ENCODE results near the gene SPON2.

The SPON2 gene

GRCh38 chr4:1208970-1209704, 36.8 kb upstream of the SPON2 start:
- DNase-seq (ENCODE audit: extremely low read depth in 1 of 2, low read depth in 1 of 2) = no peak

- DNase-seq (ENCODE audit: extremely low read depth in 1 of 2, low read depth in 1 of 2) = no peak
These were observed 36.0 kb upstream of the SPON2 start for GRCh38 chr4:1208266-1208961.

GRCh38 chr4:1207603-1208265, 35.4 kb upstream of the SPON2 start:
- DNase-seq (ENCODE audit: extremely low read depth in 1 of 2, low read depth in 1 of 2) = no peak

GRCh38 chr4:1207157-1207470, 34.7 kb upstream of the SPON2 start:
- no peak for DNase-seq (ENCODE audit: extremely low read depth in 1 of 2, low read depth in 1 of 2)

DNA sequence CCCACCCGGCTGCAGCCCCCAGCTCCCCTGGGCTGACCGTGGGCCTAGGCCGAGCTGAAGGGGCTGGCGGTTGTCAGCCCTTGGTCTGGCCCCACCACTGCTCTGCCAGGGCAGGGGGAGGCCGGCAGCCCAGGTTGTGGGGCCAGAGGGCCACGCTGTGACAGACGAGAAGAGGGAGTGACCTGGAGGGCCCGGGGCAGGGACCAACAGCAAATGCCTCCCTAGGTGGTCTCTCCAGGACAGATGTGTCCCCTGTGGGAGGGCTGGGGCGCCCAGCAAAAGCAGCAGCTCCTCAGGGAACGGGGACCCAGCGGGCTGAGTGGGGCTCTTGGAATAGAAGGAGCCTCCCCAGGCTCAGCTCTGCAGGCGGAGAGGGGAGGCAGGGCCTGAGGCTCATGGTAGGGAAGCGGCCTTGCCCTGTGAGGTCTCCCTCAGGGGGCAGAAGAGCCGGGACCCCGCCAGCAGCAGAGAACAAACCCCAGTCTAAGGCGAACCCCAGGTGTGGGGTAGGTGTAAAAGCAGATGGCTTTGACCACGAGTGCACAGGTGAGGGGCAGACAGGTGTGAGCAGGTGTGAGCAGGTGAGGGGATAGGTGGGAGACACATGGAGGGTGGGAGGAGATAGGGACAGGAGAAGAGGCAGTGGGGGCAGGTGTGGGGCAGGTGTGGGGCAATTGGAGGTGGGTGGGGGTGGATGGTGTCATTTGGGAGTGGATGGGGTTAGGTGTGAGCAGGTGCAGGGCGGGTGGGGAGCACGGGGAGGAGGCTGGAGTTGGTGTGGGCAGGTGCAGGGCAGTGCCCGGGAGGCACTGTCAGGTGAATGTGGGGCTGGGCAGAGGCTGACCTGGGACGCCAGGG, 34.1 kb upstream of the SPON2 start:
- no peak for DNase-seq (ENCODE audit: extremely low read depth in 1 of 2, low read depth in 1 of 2)

- no peak for DNase-seq (ENCODE audit: extremely low read depth in 1 of 2, low read depth in 1 of 2)
These were observed 33.4 kb upstream of the SPON2 start for GRCh38 chr4:1205586-1206298.

GRCh38 chr4:1204828-1205585, 32.6 kb upstream of the SPON2 start:
- no peak for DNase-seq (ENCODE audit: extremely low read depth in 1 of 2, low read depth in 1 of 2)

- no peak for DNase-seq (ENCODE audit: extremely low read depth in 1 of 2, low read depth in 1 of 2)
These were observed 32.0 kb upstream of the SPON2 start for GRCh38 chr4:1204286-1204827.

GRCh38 chr4:1203026-1203616, 30.7 kb upstream of the SPON2 start:
- DNase-seq (ENCODE audit: extremely low read depth in 1 of 2, low read depth in 1 of 2) = no peak

DNA sequence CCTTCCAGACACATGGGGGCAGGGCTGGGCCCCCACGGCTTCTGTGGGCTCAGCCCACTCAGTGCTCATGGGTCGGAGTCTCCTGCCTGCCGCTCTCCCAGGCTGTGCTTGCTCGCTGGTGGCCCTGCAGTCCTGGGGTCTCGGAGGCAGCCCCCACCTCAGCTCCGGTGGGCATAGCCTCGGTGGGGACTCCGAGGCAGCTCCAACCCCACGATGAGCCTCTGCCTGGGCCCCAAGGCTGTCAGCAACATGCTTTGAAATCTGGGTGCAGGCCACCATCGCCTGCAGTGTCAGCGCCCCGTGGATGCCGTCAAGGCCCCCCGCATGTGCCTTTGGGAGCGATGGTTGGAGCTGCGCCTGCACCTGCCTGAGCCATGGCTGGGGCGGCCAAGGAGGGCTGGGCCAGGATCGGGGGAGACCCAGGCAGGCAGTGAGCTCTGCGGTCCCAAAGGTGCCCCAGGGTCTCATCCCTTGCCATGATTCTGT, 30.2 kb upstream of the SPON2 start:
- no peak for DNase-seq (ENCODE audit: extremely low read depth in 1 of 2, low read depth in 1 of 2)

- DNase-seq (ENCODE audit: extremely low read depth in 1 of 2, low read depth in 1 of 2) = peak; percentile 64 to 86
These were observed 29.6 kb upstream of the SPON2 start for GRCh38 chr4:1201851-1202525.

DNA sequence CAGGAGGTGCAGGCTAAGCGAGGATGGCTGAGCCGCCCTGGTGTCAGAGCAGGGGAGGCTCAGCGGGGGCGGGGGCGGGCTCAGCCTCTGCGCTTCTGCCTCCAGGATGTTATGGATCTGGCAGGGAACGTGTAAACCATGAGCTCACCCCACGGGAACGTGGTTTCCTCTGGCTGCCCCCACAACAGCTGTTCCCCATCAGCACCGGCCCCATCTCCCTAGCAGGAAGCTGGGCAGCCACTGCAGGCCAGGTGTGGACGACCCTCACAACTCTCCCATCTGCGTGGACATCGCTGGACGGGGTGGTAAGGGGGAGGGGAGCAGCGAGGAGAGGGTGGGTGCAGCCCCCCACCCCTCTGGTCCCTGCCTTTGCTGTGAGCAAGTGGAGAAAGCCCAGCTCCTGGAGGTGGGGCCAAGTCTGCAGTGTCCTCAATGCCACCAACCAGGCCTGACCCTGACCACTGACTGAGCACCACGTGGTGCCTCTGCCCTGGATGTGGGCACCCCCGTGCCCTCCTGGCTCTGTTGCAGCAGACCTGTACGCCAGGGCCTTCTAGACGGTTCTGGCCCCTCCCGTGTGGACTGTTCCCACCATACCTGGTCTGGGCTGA, 28.1 kb upstream of the SPON2 start:
- DNase-seq (ENCODE audit: extremely low read depth in 1 of 2, low read depth in 1 of 2) = no peak

DNA sequence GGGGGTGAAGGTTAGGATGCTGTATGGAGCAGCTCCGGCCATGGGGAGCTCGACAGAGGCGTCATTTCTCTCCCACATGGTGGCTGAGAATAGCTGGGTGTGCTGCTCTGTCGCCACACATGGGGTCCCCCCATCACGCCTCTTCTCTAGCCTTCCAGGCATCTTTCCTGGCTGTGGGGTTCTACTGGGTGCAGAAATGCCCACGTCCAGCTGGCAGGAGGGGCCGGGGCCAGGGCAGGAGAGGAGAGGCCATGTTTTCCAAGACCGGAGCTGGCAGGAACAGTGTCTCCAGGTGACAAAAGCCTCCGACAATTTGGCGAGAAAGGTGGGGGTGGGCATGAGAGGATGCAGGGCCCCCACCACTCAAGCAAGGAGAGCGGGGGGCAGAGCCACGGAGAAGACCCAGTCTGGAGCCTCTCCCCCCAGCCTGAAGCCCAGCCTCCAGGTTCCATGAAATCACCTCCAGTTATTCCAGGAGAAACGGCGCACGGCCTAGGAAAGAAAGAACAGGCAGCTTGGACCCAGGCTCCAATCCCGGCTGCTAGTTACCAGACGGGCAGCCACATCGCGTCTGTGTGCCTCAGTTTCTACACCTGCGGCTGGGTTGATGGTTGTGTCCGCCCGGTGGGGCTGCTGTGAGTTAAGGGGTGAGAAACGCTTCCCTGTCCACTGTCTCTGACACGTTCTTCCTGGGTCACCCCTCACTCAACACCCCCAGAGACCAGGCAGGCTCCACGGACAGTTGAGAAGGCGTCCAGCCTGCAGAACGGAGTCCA, 27.4 kb upstream of the SPON2 start:
- no peak for DNase-seq (ENCODE audit: extremely low read depth in 1 of 2, low read depth in 1 of 2)

DNA sequence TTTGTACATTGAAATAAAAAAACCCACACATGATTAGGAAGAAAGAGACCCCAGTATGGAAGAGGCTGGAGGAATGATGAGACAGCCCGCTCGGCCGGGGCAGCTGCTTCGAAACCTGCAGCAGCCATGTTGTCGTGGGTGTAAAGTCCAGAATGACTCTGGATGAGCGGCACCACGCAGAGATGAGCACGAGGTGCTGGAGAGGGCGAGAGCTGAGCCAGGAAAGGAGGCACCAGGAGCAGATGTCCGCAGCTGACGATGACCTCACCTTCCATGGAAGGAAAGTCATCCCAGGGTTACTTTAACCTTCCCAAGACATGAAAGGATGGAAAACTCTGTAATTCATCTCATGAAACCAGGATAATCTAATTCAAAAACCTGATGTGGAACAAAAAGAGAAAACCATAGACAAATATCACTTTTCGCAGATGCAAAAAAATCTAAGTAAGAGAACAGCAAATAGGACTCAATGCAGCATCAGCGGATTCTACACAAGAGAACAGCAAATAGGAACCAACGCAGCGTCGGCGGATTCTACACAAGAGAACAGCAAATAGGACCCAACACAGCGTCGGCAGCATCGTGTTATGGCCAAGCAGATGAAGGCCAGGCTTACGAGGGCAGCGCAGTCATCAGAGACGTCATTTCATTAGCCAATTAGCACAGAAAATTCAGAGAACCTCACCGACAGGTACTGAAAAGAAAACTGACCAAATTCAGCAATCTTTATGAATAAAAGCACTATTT, 25.9 kb upstream of the SPON2 start:
- DNase-seq (ENCODE audit: extremely low read depth in 1 of 2, low read depth in 1 of 2) = no peak

DNA sequence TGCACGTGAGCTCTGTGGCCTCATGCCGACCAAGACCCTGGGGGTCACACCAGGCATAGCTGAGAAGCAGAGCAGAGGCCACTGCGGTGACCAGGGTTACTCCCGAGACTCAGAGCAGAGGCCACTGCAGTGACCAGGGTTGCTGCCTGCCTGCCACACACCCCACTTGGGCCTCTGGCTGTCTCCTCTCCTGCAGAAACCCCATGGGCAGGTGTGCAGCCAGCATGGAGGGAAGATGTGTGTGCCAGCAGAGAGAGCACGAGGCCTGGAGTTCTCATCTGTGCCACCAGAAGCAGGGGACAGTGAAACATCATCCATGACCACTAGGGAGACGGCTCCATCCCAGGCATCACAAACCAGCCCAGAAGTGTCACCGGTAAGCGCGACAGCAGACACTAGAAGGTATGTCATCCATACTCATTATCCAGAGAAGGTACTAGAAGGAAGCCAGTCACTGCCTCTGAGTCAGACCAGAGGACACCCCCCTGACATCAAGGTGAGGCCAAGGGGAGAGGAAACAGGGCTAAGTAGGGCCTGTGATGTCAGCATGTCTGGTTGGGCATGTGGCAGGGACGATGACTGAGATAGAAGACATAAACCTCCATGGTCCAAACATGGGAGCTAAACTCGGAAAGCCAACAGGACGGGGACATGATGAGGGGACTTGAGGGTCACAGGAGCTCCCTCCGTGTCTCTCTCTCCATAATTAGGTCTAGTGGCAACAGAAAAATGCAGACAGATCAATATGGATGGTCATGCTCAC, 24.2 kb upstream of the SPON2 start:
- DNase-seq (ENCODE audit: extremely low read depth in 1 of 2, low read depth in 1 of 2) = no peak

GRCh38 chr4:1195891-1196401, 23.6 kb upstream of the SPON2 start:
- DNase-seq (ENCODE audit: extremely low read depth in 1 of 2, low read depth in 1 of 2) = no peak
